G401 (cell line): Measurements from ENCODE around the gene PRMT3. TPM values are rescaled to one million over a fixed set of nuclear protein-coding genes. Genes with fewer than 3 reads are reported as not detected.
A peak's percentile ranks its signal among the peaks of the same experiment; 100 is the strongest.
"Not testable (repeated sequence)": the region's sequence is repeated elsewhere in the genome, so short reads cannot be mapped to it uniquely, and the experiment has no call there.

Experiments
- DNase-seq: peaks from one replicate; pipeline ENCODE4 v3.0.0-alpha.2; 2015; ENCODE audit warnings: low spot score
- in situ Hi-C: cut with HindIII; loops from 2 replicates; pipeline ENCODE4 v1.10.0; 2016; ENCODE audit warnings: low sequenced_read_pairs, mixed read lengths
- total RNA-seq: library from RNA; depleted of rRNA; stranded (reverse); fragments of >200 nt; shearing (Covaris generic); gene quantifications from 2 replicates; pipeline ENCODE4 v1.2.3, GENCODE V29; 2014

Gene PRMT3
- total RNA-seq, 1 experiment from 2014 or later = 53.6 TPM

DNA sequence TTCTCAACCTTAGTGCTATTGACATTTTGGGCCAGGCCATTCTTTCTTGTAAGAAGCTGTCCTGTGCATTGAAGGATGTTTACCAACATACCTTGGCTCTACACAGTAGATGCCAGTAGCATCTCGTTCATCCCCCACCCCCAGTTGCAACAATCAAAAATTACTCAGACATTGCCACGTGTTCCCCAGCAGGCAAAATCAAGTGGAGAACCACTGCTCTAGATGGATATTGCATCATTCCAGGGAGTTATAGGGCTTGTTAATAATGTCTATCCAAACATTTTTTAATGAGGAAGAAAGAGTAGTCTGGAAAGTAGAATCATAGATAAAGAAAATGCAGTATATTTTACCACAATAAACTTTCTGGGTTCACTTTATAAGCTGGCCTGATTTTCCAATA lies 64.1 kb downstream of the PRMT3 start:
- no peak for DNase-seq
- in situ Hi-C loops = no loop called here

DNA sequence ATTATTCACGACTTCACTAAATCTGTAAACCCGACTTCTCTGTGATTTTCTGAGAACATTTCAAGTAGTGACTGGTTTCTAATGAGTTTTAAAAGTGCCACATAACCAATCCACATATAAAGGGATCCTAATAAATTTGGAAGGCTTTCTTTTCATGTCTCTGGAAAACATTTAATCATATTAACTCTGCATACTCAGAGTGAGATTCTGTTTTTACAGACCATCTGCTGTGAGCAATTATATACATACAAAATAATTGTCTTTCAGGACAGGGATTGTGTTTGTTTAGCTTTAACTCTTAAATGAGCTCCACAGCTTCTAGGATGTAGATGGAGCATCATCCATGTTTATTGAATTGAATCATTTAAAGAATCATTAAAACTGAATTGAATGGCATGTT lies 65.1 kb downstream of the PRMT3 start:
- in situ Hi-C loops = no loop called here
- DNase-seq = no peak

DNA sequence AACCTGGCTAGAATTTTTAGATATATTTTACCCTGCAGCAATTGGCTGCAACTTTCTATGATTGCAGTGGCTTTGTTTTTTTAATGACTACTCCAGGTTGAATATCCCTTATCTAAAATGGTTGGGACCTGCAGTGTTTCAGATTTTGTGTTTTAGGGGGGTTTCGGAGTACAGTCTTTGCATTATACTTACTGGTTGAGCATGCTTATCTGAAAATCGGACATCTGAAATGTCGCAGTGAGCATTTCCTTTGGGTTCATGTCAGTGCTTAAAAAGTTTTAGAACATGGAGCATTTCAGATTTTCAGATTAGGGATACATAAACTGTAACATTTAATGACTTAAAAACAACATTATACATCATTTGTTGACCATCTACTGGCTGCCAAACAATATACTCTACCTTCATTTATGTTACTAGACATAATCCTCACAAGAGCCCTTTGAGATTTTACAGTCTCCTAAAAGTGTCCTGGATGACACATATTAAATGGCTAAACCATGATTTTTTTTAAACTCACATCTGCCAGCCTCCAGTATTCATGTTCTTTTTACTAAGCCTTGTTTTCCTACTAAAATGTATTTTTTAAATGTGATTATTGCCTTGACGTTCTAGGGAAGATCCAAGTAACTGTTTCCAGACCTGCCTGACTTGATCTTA lies 66.3 kb downstream of the PRMT3 start:
- in situ Hi-C loops = no loop called here
- DNase-seq = no peak

DNA sequence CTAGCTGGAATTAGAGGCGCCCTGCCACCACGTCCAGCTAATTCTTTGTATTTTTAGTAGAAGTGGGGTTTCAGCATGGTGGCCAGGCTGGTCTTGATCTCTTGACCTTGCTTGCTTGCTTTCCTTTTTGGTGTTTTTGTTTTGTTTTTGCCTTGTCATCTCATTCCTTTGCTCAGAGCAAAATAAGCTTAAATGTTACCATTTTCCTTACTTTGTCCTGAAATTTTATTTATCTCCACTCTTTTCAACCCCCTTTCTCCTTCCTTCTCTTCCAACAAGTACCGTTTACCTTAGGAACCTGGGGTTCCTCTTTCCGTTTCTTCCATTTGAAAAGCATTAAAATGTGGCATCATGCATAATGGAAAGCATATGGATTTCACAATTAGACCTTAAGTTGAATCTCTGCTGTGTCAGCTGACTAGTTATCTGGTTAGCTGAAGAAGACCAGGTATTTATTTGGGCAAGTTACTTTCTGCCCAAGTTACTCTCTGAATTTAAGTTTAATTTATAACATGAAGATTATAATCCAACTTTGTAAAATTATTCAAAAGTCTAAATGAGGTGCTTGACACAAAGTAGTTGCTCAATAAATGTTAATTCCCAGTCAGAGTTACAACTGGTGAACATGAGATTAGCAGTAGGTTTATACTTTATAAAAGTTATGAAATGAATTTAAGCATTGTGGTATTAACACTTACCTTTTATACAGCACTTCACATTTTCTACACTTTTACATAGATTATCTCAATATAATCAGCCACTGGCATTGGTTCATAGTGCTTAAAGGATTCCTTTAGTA lies 69.7 kb downstream of the PRMT3 start:
- in situ Hi-C loops = no loop called here

DNA sequence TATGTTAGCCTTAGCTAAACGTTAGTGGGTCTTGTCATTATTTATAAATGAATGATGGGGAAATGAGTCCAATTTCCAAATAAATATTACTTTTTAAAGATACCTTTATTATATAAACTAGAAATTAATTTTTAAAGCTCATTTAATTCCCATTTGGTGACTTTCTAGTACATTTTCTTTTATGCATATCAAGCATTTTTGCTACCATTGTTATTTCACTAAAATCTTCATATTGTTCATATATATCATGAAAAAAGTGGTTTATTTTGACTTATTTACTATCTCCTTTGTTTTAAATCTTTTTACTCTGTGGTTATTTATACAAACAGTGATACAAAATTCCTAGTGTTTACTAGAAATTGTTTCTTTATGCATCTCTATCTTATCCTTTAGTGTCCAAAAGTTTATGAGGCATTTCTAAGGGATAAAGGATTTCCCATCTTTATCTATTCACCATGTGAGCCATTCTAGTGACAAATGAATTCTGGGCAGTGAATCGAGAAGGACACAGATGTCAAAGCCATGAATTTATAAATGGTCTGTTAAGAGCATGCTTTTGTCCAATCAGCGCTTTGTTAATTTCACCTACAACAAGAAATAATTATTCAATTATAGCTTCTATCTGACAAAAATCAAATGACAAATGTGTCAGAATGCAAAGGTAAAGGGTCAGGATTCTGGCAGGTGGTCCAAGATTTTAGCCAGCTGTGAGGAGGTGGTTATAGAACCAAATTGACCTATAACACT lies 70.6 kb downstream of the PRMT3 start:
- in situ Hi-C loops = no loop called here
- no peak for DNase-seq

More for the DNA sequence above, 69.7 kb downstream of the PRMT3 start:
- no peak for DNase-seq

DNA sequence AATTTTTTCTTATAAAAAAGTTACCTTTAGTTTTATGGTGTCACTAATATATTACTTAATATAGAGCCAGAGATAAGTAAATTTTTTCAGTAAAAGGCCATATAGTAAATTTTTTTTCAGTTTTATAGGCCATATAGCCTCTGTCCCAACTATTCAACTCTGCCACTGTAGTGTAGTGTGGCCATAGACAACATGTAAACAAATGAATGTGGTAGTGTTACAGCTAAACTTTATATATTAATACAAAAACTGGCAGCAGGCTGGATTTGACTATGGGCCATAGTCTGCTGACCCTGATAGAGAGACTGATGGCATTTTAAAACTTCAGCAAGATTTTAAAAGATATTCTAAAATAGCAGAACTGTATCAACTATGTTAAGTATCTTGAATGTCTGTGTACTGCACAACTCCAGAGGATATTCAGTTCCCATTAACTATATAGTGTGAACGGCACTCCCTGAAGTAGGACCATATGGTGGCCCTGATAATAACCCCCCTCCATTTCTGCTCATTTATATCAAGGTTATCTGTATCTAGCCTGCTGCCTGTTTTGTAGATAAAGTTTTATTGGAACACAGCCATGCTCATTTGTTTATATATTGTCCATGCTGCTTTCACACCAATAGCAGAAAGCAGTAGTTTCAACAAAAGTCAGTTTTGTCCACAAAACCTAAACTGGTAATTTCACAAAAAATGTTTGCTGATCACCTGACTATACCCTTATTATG lies 71.6 kb downstream of the PRMT3 start:
- in situ Hi-C loops = no loop called here
- no peak for DNase-seq

DNA sequence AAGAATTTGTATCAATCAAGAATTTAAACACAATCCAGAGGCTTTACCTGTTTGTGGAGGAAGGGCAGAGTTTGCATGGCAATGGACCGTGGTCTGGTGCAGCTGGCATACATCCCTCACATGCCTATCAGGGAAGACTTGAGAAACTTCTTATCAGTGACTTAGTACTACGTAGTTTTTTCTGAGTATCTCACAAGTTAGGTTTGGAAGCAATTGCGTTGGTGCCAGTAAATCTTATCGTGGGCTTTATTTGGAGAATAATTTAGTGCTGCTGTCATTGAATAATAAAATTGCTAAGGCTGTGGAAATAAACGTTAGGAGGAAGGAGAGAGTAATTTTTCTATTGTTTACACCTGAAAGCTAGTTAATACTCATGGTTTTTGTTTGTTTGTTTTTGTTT lies 72.3 kb downstream of the PRMT3 start:
- in situ Hi-C loops = no loop called here
- no peak for DNase-seq

DNA sequence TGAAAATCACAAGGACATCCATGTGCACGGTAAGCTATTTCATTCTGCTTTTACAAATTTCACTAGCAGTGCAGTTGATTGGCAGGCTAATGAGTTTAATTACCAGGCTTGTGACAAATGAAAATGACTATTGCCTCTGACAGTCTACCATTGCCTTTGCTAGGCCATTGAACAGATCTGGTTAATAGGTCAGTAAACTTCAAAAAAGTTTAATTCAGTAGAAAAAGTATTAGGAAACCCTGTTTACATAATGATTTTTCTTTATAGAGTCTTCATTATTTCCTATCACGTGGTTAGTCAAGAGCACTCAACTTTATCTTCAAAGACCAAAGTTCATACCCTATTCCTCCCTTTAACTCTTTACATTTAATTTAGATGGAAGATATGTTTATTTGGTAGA lies 77.0 kb downstream of the PRMT3 start:
- in situ Hi-C loops = no loop called here

DNA sequence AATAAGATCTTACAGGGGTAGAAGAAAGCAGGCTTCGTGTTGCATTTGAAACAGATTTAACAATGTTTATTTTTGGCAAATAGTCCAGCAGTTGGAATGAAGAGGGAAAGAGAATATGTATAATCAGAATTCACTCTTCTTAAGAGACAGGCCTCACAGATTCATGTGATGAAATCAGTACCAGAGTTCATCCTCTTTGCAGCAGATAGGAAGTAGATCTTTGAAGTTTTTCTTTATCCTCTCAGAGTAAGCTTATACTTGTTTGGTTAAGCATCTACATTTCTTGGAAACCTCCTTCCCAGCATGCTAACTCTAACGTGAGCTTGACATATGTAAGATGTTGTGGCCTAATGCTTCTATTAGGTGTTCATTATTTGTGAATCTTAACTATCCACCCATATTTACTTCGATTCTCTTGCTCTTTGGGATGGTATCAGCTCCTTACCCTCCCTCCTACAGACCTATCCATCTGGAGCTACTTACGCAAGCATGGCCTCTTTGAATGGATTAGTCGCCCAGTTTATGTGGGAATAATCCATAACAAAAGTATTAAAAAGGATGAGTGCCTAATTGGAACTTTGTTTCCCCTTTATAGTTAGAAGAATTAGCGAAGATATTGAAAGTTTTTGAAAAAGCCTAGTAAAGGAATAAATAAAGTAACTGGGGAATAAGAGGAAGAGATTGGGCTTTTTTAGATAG lies 80.1 kb downstream of the PRMT3 start:
- in situ Hi-C loops = no loop called here
- no peak for DNase-seq

More for the DNA sequence above, 77.0 kb downstream of the PRMT3 start:
- DNase-seq = no peak

DNA sequence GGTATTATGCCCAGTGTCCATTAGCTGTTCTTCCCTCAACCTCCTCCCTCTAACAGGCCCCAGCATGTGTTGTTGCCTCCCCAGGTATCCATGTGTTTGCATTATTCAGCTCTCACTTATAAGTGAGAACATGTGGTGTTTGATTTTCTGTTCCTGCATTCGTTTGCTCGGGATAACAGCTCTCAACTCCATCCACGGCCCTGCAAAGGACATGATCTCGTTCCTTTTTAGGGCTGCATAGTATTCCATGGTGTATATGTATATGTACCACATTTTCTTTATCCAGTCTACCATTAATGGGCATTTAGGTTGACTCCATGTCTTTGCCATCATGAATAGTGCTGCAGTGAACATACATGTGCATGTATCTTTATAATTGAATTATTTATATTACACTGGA lies 82.8 kb downstream of the PRMT3 start:
- in situ Hi-C loops = no loop called here
- DNase-seq = no peak

DNA sequence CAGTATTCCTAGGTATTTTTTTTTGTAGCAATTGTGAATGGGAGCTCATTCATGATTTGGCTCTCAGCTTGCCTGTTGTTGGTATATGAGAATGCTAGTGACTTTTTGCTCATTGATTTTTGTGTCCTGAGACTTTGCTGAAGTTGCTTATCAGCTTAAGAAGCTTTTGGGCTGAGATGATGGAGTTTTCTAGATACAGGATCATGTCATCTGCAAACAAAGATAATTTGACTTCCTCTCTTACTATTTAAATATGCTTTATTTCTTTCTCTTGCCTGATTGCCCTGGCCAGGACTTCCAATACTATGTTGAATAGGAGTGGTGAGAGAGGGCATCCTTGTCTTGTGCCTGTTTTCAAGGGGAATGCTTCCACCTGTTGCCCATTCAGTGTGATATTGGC lies 84.4 kb downstream of the PRMT3 start:
- in situ Hi-C loops, DNase-seq: not testable (repeated sequence)

DNA sequence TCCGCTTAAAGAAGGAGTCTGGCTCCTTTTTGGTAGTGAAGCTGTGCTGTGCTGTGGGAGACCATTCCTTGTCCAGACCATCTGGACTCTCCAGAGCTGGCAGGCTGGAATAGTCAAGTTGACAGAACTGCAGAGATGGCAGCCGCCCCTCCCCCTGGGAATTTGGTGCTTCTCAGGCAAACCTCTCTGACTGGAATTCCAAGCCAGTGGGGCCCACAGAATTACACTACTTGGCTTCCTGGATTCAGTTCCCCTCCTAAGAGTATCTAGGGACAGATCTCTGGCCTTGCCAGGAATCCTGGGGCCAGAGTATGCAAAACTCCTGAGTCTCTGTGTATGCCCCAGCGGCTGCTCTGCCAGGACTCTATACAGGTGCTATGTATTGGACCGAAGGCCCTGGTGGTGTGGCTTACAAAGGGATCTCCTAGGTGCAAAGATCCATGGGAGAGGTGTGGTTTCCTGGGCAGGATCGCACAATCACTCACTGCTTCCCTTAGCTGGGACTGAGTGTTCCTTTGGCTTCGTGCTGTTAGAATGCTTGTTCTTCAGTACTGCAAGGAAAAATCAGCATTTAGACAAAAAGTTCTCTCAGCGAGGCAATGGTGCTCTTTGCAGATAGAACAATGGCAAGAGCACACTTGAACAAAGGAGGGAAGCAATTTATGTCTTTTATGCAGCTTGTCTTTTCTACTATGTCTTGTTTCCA lies 86.8 kb downstream of the PRMT3 start:
- in situ Hi-C loops = no loop called here
- DNase-seq = peak; percentile 63

DNA sequence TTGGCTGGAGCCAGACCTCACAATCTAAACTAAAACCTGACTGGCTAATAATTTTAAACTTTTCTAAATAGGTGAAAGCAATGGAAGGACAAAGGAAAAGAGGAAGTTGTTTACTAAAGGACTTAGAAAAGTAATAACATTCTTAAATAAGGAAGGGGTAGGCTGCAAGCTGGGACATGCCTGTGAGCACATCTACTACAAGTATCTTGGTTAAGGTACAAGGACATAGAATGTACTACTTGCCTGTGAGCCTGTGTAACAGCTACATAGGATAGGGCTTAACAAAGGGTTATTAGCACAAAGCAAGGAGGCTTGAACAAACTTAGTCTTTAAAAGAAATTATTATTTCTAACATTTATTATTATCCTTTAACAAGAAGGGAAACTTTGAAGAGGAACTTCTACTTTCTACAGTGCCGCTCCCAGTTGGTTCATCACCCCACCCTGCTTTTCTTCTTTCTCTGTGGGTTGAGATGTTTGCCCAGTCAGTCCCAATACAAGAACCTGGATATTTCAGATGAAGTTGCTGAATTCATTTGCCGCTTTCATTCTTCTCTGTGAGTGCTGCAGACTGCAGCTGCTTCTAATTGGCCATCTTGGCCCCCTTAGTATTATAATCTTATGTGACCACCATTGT lies 87.5 kb downstream of the PRMT3 start:
- in situ Hi-C loops = no loop called here
- no peak for DNase-seq

DNA sequence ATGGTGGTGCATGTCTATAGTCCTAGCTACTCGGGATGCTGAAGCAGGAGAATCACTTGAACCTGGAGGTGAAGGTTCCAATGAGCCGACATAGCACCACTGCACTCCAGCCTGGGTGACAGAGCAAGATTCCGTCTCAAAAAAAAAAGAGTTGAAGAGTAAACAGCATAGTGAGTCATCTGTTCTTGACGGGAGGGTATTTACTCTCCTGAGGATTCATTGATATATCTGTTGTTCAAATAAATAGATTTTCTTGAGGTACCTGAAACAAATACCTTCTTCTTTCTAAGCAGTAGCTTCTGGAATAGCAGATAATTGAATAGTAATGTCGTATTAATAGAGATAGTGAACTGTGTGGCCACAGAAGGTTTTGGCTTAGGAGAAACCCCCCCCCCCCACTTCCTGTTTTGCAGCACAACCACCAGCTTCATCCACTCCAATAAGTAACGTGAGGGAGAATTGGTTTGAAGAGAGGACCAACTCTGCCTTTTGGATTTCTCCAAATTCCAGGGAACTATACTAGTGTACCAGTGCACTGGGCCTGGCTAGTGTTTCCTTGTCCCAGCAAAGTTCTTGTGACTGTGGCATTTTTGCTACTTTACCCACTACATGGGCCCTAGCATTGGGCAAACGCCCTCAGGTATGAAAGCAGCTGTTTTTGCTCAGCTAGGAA lies 90.0 kb downstream of the PRMT3 start:
- DNase-seq = no peak
- in situ Hi-C loops = no loop called here

DNA sequence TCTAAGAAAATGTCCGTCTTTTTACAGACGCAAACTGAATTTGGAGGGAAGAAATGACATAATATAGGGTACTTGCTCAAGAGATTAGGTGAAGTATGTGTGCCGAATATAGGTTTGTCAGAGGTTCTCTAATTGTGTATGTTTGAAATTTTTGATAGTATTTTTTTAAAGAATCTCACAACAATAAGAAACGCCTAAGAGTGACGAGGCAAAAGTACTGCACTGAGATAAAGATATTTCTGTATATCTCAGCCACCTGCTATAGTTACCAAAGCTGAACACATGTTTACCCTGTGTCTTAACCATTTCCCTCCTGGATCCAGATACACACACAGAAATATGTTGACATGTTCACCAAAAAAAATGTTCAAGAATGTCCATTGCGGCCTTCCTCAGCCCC lies 92.0 kb downstream of the PRMT3 start:
- DNase-seq = no peak
- in situ Hi-C loops = no loop called here

DNA sequence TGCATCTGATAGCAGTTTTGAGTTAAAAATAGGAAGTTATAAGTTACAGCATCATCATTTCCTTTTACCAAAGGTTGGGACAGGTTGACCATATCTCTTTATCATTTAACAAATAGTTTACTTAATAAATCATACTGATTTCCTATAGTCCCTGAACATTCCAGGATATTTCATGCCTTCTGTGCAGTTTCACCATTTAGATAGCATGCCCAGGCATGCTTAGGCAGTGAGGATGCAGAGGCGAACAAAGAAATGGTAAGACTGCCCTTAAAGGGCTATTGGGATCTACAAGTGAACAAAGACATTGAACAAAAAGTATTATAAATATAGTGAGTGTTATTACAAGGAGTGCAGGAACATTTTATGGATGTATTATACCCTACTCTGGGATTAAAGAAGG lies 96.4 kb downstream of the PRMT3 start:
- in situ Hi-C loops = no loop called here
- DNase-seq = no peak

DNA sequence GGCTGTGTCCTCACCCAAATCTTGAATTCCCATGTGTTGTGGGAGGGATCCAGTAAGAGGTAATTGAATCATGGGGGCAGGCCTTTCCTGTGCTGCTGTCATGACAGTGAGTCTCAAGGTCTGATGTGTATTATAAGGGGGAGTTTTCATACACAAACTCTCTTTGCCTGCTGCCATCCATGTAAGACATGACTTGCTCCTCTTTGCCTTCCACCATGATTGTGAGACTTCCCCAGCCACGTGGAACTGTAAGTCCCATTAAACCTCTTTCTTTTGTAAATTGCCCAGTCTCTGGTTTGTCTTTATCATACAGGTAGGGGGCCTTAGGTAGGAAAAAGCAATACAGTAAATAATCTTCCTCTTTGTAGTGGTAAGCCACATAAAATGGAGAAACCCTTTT lies 96.9 kb downstream of the PRMT3 start:
- DNase-seq, in situ Hi-C loops: not testable (repeated sequence)
